Adrenal gland (tissue), 5 donors: Measurements from ENCODE around the gene TMEM163.

ENCODE experiments used
- POLR2A ChIP-seq, 2 donors: fragments of 450-650 bp; IDR thresholded peaks; one replicate each; pipeline ENCODE4 v1.6.1; 2017; ENCODE audit warnings: antibody characterized with exemption in 2 of 2, mild to moderate bottlenecking in 2 of 2, moderate library complexity in 1 of 2
- TF ChIP-seq, protein P1 (sequence below), 6 experiments: fragments of 450-650 bp in 4 of 6; fragments of 200-600 bp in 2 of 6; sonication (generic) in 1 of 6; IDR thresholded peaks; 1 replicate in 5 of 6; 2 replicates in 1 of 6; pipeline versions ENCODE4 v1.5.1 to v1.8.0; 2016 to 2021; ENCODE audit warnings: antibody characterized with exemption in 6 of 6, mild to moderate bottlenecking in 2 of 6, moderate library complexity in 1 of 6
- donor health status: DM: no; HTN: no; CAD: no.

GRCh38 chr2:134591526-134591925 is 127.3 kb downstream of the TMEM163 start:
- TF ChIP-seq, protein P1, sequence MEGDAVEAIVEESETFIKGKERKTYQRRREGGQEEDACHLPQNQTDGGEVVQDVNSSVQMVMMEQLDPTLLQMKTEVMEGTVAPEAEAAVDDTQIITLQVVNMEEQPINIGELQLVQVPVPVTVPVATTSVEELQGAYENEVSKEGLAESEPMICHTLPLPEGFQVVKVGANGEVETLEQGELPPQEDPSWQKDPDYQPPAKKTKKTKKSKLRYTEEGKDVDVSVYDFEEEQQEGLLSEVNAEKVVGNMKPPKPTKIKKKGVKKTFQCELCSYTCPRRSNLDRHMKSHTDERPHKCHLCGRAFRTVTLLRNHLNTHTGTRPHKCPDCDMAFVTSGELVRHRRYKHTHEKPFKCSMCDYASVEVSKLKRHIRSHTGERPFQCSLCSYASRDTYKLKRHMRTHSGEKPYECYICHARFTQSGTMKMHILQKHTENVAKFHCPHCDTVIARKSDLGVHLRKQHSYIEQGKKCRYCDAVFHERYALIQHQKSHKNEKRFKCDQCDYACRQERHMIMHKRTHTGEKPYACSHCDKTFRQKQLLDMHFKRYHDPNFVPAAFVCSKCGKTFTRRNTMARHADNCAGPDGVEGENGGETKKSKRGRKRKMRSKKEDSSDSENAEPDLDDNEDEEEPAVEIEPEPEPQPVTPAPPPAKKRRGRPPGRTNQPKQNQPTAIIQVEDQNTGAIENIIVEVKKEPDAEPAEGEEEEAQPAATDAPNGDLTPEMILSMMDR (IDR thresholded peaks at IDR 0.05) = no peak
- TF ChIP-seq POLR2A (IDR thresholded peaks at IDR 0.05) = no peak
